Thoracic aorta (tissue), 2 donors: ENCODE measurements around the gene CDH23. TPM values are rescaled to one million over a fixed set of nuclear protein-coding genes. Genes with fewer than 3 reads are reported as not detected.

ENCODE experiments used
- ATAC-seq: fragments of 150-250 bp; one replicate; pipeline ENCODE4 v1.8.0; 2017; ENCODE audit warnings: low read depth; ENCODE audit not compliant: insufficient number of reproducible peaks, low FRiP score
- DNase-seq: peaks from one replicate; pipeline ENCODE4 v3.0.0-alpha.2; 2020; ENCODE audit warnings: low spot score
- H3K27ac ChIP-seq, 2 donors: fragments of 200-600 bp; sonication (generic); 1 replicate in 1 of 2; 2 replicates in 1 of 2; pipeline ENCODE4 v1.5.1; 2016; ENCODE audit warnings: mild to moderate bottlenecking in 2 of 2, moderate library complexity in 2 of 2
- H3K27me3 ChIP-seq: fragments of 200-600 bp; sonication (generic); replicated peaks from 2 replicates; pipeline ENCODE4 v1.6.0; 2016; ENCODE audit warnings: mild to moderate bottlenecking; ENCODE audit not compliant: insufficient read depth
- H3K36me3 ChIP-seq: fragments of 200-600 bp; sonication (generic); one replicate; pipeline ENCODE4 v1.5.1; 2016
- H3K4me1 ChIP-seq, 2 donors: fragments of 200-600 bp; sonication (generic); 1 replicate in 1 of 2; 2 replicates in 1 of 2; pipeline versions ENCODE4 v1.5.1 to v1.6.0; 2016; ENCODE audit warnings: low read depth in 2 of 2, mild to moderate bottlenecking in 1 of 2; ENCODE audit not compliant: control insufficient read depth in 1 of 2
- H3K4me3 ChIP-seq: fragments of 200-600 bp; sonication (generic); 2 replicates; pipeline ENCODE4 v1.5.1; 2016; ENCODE audit warnings: mild to moderate bottlenecking
- H3K9me3 ChIP-seq: fragments of 200-600 bp; sonication (generic); 2 replicates; pipeline ENCODE4 v1.5.1; 2016
- total RNA-seq, 2 donors: library from RNA; depleted of rRNA; stranded (reverse); fragments of >200 nt; gene quantifications; one replicate each; pipeline versions ENCODE4 v1.1.0 to v1.2.3, GENCODE V29; 2016
- TF ChIP-seq, protein P1 (sequence below): fragments of 200-600 bp; sonication (generic); IDR thresholded peaks from one replicate; pipeline ENCODE4 v1.5.1; 2019; ENCODE audit warnings: antibody characterized with exemption

The CDH23 gene
- total RNA-seq, 2 donors from 2014 or later = 10.6 to 10.8 TPM

DNA sequence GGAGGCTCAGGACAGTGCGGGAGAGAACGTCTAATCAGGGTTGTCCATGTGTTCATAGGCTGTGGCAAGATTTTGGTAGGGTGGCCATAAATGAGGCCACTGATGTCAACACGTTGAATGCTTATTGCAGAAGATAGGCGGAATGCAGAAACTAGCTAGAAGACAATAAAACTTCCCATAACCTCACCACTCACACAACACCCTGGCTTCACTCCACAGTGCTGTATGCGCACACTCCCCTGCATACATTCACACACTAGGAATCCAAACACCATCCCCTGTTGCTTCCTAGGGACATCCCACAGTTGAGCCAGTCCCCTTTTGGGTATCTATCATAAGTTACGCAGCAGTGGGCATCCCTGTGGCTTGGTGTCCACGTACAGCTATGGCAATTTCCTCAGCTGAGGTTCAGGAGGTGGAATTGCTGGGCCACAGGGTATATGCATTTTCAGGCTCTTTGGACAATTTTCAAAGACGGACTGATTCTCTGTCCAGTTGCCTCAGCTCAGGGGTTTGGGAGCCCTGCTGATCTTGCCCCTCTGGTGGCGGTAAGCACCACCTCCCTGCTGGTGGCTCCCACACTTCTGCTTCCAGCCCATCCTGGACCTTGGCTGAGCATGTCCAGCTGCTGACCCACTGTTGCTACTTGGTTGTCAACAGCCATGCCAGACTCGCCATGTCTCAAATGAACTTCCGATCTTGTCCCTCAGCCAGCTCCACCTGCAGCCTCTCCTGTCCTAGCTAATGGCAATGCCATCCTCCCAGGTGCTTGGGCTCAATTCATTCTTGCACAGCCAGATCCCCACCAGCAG is 36.4 kb downstream of the CDH23 start:
- TF ChIP-seq, protein P1, sequence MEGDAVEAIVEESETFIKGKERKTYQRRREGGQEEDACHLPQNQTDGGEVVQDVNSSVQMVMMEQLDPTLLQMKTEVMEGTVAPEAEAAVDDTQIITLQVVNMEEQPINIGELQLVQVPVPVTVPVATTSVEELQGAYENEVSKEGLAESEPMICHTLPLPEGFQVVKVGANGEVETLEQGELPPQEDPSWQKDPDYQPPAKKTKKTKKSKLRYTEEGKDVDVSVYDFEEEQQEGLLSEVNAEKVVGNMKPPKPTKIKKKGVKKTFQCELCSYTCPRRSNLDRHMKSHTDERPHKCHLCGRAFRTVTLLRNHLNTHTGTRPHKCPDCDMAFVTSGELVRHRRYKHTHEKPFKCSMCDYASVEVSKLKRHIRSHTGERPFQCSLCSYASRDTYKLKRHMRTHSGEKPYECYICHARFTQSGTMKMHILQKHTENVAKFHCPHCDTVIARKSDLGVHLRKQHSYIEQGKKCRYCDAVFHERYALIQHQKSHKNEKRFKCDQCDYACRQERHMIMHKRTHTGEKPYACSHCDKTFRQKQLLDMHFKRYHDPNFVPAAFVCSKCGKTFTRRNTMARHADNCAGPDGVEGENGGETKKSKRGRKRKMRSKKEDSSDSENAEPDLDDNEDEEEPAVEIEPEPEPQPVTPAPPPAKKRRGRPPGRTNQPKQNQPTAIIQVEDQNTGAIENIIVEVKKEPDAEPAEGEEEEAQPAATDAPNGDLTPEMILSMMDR = no peak
- H3K9me3 ChIP-seq = no peaks in the 10 kb centered on the region
- H3K27ac ChIP-seq = no peak overlapping the region
- H3K27me3 ChIP-seq = no peaks in the 10 kb centered on the region
- no peak overlapping the region for H3K4me3 ChIP-seq
- no peaks in the 10 kb centered on the region for H3K36me3 ChIP-seq
- DNase-seq (no peak), ATAC-seq (no peak)
- no peaks in the 10 kb centered on the region for H3K4me1 ChIP-seq

DNA sequence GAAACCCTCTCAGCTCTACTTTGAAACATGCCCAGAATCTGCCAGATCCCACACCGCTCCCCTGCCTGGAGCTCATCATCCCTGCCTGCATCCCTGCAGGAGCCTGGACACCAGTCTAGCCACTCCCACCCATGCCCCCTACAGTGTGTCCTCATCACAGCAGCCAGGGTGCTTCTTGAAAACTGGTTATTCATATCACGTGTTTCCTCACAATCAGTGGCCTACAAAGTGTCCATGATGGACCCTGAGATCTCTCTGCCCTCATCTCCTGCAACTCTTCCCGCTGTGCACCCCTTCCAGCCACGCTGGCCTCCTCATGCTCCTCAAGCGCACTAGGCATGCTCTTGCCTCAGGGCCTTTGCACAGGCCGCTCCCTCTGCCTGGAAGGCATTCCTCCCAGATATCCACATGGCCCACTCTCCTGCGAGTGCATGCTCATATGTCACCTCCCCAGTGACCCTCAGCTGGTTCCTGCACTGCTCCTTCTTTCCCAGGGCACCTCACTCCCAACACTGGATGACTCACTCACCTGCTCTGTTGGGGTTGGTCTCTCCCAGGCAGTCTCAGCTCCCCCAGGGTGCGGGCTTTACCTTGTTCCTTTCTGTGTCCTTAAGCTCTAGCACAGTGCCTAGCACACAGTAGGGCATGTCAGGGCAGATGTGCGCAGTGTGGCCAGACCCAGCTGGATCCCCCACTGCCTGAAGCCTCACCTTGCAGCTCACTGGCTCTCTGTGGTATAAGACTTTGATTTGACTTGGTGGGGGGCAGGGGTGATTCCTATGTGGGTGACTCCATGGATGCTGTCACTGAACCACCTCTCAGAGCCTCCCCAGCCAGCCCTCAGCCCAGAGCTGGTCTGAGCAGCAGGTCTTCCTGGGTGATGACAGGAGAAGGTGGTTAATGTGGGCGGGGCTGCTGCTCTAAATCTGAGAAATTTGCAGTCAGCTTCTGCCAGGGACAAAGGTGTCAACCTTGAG is 37.3 kb downstream of the CDH23 start:
- Histone ChIP-seq H3K9me3 (no peaks in the 10 kb centered on the region), H3K36me3 (no peaks in the 10 kb centered on the region), H3K27ac (no peak overlapping the region), H3K4me1 (no peaks in the 10 kb centered on the region), H3K4me3 (no peak overlapping the region), H3K27me3 (no peaks in the 10 kb centered on the region)
- TF ChIP-seq, protein P1 = no peak
- ATAC-seq (no peak), DNase-seq (no peak)

DNA sequence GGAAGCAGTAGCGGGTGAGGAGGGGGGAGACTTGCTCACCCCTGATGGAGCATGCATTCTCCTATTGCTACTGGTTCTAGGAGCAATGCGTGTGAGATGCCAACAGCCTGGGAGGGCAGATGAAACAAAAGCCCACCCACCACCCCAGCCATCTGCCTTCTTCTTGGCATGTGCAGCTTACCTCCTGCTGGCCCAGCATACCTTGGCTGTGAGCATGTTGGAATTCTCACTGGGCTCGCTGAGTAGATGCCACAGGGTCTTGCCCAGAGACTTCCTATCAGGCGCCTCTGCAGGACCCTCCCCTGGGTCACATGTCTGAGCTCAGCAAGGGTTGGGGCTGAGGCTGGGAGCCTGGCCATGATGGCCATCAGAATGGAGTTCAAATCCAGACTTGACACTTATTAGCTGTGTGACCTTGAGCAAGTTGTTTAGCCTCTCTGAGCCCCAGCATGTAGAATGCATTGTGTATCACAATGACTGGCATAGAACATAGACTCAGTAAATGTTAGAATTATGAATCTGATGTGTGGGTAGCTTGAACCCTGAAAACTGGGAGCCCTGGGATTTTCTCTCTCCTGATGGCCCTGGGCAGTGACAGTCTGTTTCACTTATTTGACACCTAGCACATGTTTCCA is 38.2 kb downstream of the CDH23 start:
- no peaks in the 10 kb centered on the region for H3K27me3 ChIP-seq
- H3K4me1 ChIP-seq = no peaks in the 10 kb centered on the region
- TF ChIP-seq, protein P1 = no peak
- DNase-seq = no peak
- H3K27ac ChIP-seq = no peak overlapping the region
- H3K9me3 ChIP-seq = no peaks in the 10 kb centered on the region
- no peak for ATAC-seq
- no peaks in the 10 kb centered on the region for H3K36me3 ChIP-seq
- H3K4me3 ChIP-seq = no peak overlapping the region

DNA sequence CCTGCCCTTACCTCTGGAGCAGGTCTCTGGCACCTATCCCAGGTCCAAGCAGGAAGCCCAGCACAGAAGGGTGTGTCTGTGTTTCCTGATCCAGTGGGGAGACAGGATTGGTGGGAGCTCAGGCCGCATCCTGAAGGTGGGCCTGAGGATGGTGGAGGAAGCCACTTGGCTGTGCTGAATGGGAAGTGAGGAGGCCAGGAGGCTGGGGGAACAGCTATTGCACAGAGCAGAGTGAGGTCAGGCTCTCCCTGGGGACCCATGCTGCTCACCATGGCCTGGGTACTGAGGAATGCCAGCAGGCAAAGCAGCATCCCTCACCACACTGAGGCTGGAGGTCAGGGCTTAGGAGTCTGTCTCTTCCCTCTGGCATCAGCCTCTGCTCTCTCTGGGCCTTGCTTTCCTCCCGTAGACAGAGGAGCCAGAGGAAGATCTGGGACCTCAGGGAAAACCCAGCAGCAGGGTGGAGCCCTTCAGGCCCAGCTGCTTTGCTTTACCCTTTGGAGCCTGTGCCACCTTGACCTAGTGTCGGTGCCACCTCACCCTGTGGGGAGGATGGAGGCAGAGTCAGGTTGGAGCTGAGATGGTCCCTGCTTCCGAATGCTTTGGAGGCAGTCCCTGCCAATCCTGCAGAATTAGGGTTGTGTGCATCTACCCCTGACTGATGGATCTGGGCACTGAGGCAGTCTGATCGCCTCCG is 39.0 kb downstream of the CDH23 start:
- Histone ChIP-seq H3K4me1 (no peaks in the 10 kb centered on the region), H3K27ac (no peak overlapping the region), H3K36me3 (no peaks in the 10 kb centered on the region), H3K27me3 (no peaks in the 10 kb centered on the region), H3K4me3 (no peak overlapping the region), H3K9me3 (no peaks in the 10 kb centered on the region)
- DNase-seq = no peak
- TF ChIP-seq, protein P1 = no peak
- ATAC-seq = no peak
